ENCODE results near the gene TLE2. TPM values are rescaled to one million over a fixed set of nuclear protein-coding genes. Genes with fewer than 3 reads are reported as not detected.
A peak's percentile ranks its signal among the peaks of the same experiment; 100 is the strongest.

TLE2 gene
- total RNA-seq, 1 donor from 2014 or later = 21.8 TPM

DNA sequence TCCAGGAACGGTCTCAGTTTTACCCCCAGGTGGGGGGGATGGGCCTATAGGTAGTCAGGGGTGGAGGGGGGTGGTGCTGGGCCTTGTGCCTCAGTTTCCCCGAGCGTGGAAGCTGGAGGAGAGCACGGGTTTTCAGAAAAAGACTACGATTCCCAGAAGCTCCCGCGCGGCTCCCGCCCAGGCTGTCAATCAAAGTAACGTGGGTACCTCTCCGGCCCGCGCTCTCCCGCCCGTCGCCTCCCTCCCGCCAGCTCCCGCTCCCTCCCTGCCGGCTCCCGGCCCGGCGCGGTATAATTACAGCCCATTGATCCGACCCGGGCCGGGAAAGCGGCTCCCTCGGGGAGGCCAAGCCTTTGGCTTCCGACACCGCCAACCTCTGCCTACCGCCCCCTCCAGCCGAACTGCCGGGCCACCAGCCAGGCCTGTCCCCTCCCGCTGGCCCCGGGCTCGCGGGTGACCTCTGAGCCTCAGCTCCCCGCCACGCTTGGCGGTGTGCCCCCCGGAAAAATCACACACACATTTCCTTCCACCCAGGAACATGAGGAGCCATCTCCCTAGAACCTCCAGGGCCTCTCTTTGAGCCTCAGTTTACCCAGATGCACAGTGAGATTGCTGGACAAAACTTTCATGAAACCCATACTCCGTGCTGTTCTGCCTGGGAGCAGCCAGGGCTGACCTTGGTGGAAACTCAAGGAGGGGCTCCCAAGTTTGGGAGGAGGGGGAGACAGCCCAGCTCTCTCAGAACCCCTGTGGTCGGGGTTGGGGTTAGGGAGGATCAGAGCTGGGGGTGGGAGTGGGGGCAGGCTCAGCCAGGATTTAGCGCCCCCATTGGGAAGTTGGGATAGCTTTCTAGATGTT lies 7.3 kb upstream of the TLE2 start:
- DNase-seq = peak; percentile 93

GRCh38 chr19:3035542-3036118 lies 6.5 kb upstream of the TLE2 start:
- DNase-seq = peak; percentile 100

DNA sequence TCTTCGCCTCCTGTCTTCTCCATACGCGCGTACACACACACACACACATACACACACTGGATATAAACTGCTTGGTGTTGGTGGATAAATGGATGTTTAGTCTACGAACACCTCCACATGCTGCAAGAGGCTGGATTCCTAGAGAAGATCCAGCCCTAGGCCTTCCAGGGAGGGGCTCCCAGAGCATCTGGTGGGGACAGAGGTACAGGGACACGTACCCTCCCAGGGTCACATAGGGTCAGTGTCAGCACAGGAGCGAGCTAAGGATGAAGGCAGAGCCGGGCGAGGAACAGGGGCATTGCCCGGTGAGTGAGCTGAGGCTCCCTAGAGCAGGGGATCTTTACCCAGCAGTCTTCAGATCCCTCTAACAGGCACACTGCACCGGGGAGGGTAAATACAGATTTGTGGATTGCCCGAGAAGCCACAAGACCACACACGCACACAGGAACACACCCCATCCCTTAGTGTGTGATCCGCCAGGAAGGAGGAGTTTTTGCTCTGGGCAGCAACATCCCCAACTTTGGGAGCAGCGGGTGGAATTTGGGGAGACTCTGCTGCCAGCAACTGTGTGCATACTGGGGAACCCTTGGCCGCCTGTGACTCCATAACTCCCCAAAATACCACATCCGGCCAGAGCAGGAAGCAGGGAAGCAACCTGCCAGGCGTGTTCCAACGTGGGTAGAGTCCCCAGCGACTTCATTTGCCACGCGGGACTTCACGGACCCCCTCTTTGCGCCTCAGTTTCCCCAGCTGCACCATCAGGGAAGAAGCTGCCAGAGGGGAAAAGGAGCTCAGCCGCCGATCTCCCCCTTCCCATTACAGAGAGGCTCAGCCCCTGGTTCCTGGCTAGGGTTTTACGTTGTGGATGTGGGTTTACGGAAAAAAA lies 5.8 kb upstream of the TLE2 start:
- peak; percentile 19 for DNase-seq

GRCh38 chr19:3034406-3034655 lies 5.3 kb upstream of the TLE2 start:
- no peak for DNase-seq

DNA sequence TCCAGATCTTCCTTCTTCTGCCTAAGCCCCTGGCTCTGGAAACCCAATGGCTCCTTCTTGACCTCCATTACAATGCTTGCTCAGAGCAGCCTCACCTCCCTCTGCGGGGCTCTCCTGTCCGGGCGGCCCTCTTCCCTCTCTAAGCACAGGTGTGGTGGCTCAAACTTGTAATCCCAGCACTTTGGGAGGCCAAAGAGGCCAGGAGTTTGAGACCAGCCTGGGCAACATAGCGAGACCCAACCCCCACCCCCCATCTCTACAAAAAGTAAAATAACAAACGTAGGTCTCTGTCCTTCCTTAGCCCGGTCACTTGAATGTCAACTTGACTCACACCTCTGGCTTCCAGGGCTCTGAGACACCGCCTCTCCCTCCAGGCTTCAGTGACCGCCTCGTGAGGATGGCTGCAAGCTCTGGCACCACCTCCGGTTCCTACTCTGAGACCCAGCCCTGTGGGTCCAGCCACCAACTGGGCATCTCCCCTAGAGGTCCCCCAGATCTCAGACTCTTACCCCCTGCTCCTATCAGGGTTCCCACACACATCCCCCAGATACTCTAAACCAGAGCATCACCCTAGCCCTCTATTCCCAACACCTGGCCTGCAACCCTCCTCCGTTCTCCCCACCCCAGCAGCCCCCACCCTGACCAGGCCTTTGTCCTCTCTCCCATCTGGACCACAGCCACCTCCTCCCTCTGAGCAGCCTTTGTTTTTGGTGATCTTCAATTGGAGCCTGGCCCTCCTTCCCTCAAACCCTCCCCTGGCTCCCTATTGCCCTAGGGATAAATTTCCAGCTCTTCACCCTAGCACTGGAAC lies 4.7 kb upstream of the TLE2 start:
- no peak for DNase-seq

DNA sequence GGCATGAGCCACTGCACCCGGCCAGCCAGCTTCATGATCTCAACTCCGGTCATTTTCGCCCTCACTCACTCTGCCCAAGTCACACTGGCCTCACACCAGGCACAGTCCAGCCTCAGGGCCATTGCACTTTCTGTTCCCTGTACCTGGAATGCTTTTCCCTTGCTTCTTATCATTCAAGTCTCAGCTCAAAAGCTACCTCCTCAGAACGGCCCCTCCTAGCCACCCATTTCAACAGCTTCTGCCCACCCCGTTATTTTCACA lies 2.5 kb upstream of the TLE2 start:
- DNase-seq = no peak

DNA sequence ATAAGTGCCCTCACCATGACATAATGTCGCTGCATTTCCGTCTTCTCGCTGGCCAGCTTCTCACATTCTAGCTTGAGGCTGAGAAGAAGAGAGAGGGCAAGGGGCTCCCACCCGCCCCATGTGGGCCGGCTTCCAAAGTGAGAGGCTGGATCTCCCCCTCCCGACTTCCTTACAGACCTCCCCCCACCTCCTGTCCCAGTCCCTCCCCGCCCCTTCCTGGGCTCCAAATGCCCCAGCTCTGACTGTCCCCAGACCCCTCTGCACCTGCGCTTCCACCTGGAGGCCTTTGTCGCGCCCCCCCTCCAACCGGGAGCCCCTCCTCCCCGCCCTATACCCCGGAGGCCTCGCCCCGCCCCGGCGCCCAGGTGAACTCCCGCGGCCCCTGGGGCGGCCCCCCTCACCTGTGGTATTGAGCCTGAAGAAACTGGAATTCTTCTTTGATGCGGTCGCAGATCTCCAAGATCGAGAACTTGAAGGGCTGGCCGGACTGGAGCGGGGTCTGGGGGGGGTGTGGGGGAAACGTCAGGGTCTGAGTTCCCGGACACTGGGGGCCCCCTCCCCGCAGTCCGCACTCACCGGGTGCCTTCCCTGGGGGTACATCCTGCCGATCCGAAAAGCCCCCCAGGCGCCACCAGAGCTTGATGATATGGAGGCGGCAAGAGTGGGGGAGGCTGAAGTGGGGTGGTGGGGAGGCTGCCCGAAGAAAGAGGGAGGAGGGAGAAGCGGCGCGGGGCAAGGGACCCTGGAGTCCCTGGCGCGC lies 595 bp downstream of the TLE2 start:
- no peak for DNase-seq

GRCh38 chr19:3027981-3028304 lies 1.1 kb downstream of the TLE2 start:
- no peak for DNase-seq

GRCh38 chr19:3027292-3027691 lies 1.8 kb downstream of the TLE2 start:
- DNase-seq = no peak

DNA sequence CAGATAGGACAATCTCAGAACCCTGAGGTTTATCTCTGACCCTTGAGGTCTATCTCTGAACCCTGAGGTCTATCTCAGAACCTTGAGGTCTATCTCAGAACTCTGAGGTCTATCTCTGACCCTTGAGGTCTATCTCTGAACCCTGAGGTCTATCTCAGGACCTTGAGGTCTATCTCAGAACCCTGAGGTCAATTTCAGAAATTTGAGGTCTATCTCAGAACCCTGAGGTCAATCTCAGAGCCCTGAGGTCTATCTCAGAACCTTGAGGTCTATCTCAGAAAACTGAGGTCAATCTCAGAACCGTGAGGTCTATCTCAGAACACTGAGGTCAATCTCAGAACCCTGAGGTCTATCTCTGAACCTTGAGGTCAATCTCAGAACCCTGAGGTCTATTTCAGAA lies 2.3 kb downstream of the TLE2 start:
- no peak for DNase-seq

GRCh38 chr19:3025549-3025886 lies 3.6 kb downstream of the TLE2 start:
- DNase-seq = no peak

GRCh38 chr19:3024870-3025548 lies 4.1 kb downstream of the TLE2 start:
- peak; percentile 25 for DNase-seq

GRCh38 chr19:3024509-3024869 lies 4.6 kb downstream of the TLE2 start:
- no peak for DNase-seq

- DNase-seq = no peak
These were observed 8.6 kb downstream of the TLE2 start for GRCh38 chr19:3020321-3020960.

GRCh38 chr19:3019211-3019854 lies 9.7 kb downstream of the TLE2 start:
- DNase-seq = no peak

GRCh38 chr19:3017923-3018322 lies 11.2 kb downstream of the TLE2 start:
- DNase-seq = no peak

GRCh38 chr19:3015126-3016057 lies 13.7 kb downstream of the TLE2 start:
- DNase-seq = no peak

- no peak for DNase-seq
These were observed 14.9 kb downstream of the TLE2 start for GRCh38 chr19:3014135-3014534.

- DNase-seq = no peak
These were observed 15.8 kb downstream of the TLE2 start for GRCh38 chr19:3013263-3013725.

Data from dermis blood vessel endothelial cell (primary cell).